HS-27A (cell line): Measurements from ENCODE around the gene PKP3.
"Not testable (repeated sequence)": the region's sequence is repeated elsewhere in the genome, so short reads cannot be mapped to it uniquely, and the experiment has no call there.

ENCODE experiments used
- DNase-seq: peaks from one replicate; pipeline ENCODE4 v3.0.0-alpha.2; 2012; ENCODE audit warnings: low read depth, missing footprints

PKP3 gene

GRCh38 chr11:379205-380094 is 14.6 kb upstream of the PKP3 start:
- no peak for DNase-seq

GRCh38 chr11:380095-380480 is 13.9 kb upstream of the PKP3 start:
- DNase-seq: no peak

GRCh38 chr11:380491-380890 is 13.5 kb upstream of the PKP3 start:
- no peak for DNase-seq

- DNase-seq: no peak
Measured at GRCh38 chr11:380996-381395, 13.0 kb upstream of the PKP3 start.

- no peak for DNase-seq
Measured at GRCh38 chr11:381501-382072, 12.4 kb upstream of the PKP3 start.

- DNase-seq: no peak
Measured at GRCh38 chr11:382081-382629, 11.9 kb upstream of the PKP3 start.

GRCh38 chr11:383431-383830 is 10.6 kb upstream of the PKP3 start:
- no peak for DNase-seq

GRCh38 chr11:384511-384910 is 9.5 kb upstream of the PKP3 start:
- DNase-seq: no peak

- no peak for DNase-seq
Measured at GRCh38 chr11:385594-386351, 8.2 kb upstream of the PKP3 start.

- no peak for DNase-seq
Measured at GRCh38 chr11:386483-386882, 7.5 kb upstream of the PKP3 start.

- no peak for DNase-seq
Measured at GRCh38 chr11:387193-387793, 6.7 kb upstream of the PKP3 start.

- DNase-seq: not testable (repeated sequence)
Measured at GRCh38 chr11:389369-389768, 4.6 kb upstream of the PKP3 start.

- DNase-seq: no peak
Measured at GRCh38 chr11:390175-390574, 3.8 kb upstream of the PKP3 start.

GRCh38 chr11:391117-392017 is 2.6 kb upstream of the PKP3 start:
- DNase-seq: no peak

- DNase-seq: no peak
Measured at GRCh38 chr11:392102-392777, 1.8 kb upstream of the PKP3 start.

GRCh38 chr11:393219-394033 is 583 bp upstream of the PKP3 start:
- peak; percentile 45 for DNase-seq

GRCh38 chr11:394858-395655 is 1.0 kb downstream of the PKP3 start:
- DNase-seq: no peak

GRCh38 chr11:395866-396265 is 1.9 kb downstream of the PKP3 start:
- DNase-seq: no peak

- no peak for DNase-seq
Measured at GRCh38 chr11:396511-396947, 2.5 kb downstream of the PKP3 start.
